ENCODE data around the gene FOXC1.

FOXC1 gene

DNA sequence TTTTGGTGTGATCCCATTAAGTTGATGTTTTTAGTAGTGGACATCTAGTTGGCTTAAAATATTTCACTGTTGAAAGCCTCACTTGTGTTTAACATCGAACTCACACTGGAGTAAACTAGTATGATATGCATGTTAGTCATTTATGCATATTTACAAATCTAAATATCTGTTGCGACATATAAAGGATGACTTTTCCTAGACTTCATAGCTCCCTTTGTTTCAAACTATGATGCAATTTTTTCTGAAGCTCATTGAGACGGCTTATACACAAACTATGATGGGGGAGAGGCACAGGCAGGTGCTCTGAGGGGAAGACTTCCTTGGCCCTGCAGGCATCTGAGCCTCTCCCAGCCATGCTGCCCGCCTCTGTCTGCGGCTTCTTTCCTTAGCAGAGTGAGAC lies 11.8 kb upstream of the FOXC1 start:
- peak; percentile 83 for ATAC-seq (ENCODE audit: low read depth)
- TF ChIP-seq, protein P1, sequence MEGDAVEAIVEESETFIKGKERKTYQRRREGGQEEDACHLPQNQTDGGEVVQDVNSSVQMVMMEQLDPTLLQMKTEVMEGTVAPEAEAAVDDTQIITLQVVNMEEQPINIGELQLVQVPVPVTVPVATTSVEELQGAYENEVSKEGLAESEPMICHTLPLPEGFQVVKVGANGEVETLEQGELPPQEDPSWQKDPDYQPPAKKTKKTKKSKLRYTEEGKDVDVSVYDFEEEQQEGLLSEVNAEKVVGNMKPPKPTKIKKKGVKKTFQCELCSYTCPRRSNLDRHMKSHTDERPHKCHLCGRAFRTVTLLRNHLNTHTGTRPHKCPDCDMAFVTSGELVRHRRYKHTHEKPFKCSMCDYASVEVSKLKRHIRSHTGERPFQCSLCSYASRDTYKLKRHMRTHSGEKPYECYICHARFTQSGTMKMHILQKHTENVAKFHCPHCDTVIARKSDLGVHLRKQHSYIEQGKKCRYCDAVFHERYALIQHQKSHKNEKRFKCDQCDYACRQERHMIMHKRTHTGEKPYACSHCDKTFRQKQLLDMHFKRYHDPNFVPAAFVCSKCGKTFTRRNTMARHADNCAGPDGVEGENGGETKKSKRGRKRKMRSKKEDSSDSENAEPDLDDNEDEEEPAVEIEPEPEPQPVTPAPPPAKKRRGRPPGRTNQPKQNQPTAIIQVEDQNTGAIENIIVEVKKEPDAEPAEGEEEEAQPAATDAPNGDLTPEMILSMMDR (IDR thresholded peaks at IDR 0.05; ENCODE audit: poor library complexity, severe bottlenecking): no peak
- Histone ChIP-seq H3K9me3 (ENCODE audit: severe bottlenecking) (no peaks in the 10 kb centered on the region), H3K4me1 (ENCODE audit: insufficient read depth, poor library complexity, severe bottlenecking) (peaks cover 4% of the 10 kb centered on the region), H3K27ac (ENCODE audit: poor library complexity, severe bottlenecking) (no peak overlapping the region), H3K36me3 (ENCODE audit: low read depth) (no peaks in the 10 kb centered on the region), H3K27me3 (ENCODE audit: insufficient read depth, poor library complexity, severe bottlenecking) (peaks cover 17% of the 10 kb centered on the region), H3K4me3 (ENCODE audit: severe bottlenecking) (no peak overlapping the region)
- DNase-seq (ENCODE audit: low spot score): no peak

DNA sequence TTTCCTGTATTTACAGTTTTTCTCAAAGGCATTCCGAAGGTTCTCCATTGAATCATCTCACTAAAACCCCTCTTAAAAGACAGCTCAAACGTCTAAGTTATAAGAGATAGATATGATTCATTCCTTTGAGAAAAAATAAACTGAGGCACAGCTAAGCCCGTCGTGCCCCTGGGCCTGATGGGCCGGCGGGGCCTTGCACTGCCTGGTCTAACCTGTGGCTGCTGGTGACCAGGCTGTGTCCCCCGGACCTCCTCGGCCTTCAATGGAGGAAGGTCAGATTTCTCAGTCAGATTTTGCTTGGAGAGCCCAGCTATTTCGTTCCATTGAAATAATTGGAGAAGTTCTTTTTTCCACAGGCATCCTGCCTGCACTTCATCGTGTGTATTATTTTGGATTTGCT lies 11.3 kb upstream of the FOXC1 start:
- TF ChIP-seq, protein P1 (IDR thresholded peaks at IDR 0.05; ENCODE audit: poor library complexity, severe bottlenecking): no peak
- Histone ChIP-seq H3K36me3 (ENCODE audit: low read depth) (no peaks in the 10 kb centered on the region), H3K9me3 (ENCODE audit: severe bottlenecking) (no peaks in the 10 kb centered on the region), H3K27me3 (ENCODE audit: insufficient read depth, poor library complexity, severe bottlenecking) (peaks cover 14% of the 10 kb centered on the region), H3K4me3 (ENCODE audit: severe bottlenecking) (no peak overlapping the region), H3K27ac (ENCODE audit: poor library complexity, severe bottlenecking) (no peak overlapping the region), H3K4me1 (ENCODE audit: insufficient read depth, poor library complexity, severe bottlenecking) (peaks cover 4% of the 10 kb centered on the region)
- no peak for ATAC-seq (ENCODE audit: low read depth)
- no peak for DNase-seq (ENCODE audit: low spot score)

DNA sequence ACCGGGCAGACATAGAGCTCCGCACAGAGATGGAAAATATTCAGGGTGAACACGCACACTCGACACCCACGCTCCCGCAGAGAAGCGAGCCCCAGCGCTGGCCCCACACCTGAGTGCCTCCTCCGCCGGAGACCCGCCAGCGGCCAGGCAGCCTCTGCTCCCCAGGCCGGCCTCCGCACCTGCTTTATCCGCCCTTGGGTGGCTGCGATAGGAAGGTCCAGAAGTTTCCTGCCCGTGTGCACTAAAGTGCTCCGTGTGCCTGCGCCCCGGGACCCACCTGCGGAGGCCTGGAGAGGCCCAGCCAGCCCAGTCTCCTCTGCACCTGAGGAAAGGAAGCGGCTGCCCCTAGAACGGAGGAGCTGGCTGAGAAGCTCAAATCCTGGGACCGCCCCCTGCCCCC lies 10.8 kb upstream of the FOXC1 start:
- Histone ChIP-seq H3K4me3 (ENCODE audit: severe bottlenecking) (no peak overlapping the region), H3K9me3 (ENCODE audit: severe bottlenecking) (no peaks in the 10 kb centered on the region), H3K27me3 (ENCODE audit: insufficient read depth, poor library complexity, severe bottlenecking) (peaks cover 11% of the 10 kb centered on the region), H3K27ac (ENCODE audit: poor library complexity, severe bottlenecking) (no peak overlapping the region), H3K36me3 (ENCODE audit: low read depth) (no peaks in the 10 kb centered on the region), H3K4me1 (ENCODE audit: insufficient read depth, poor library complexity, severe bottlenecking) (peaks cover 4% of the 10 kb centered on the region)
- ATAC-seq (ENCODE audit: low read depth) (no peak), DNase-seq (ENCODE audit: low spot score) (no peak)
- TF ChIP-seq, protein P1 (IDR thresholded peaks at IDR 0.05; ENCODE audit: poor library complexity, severe bottlenecking): no peak

DNA sequence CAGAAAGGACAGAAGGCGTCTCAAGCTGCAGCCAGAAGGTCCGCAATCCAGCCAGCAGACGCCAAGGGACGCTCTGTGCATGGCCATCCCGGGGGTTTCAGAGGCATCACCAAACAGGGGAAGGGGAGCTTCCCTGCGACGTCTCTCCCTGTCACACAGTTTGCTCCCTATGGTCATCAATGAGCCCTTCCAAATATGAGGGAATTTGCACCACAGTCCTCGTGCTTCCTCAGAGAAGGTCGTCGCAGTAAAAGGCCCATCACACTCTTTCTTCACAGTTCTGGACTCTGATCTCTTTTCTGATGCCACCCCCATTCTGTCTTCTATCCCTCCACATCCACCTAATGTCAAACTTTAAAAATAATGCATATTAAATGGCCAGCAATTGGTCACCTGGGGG lies 10.2 kb upstream of the FOXC1 start:
- Histone ChIP-seq H3K27me3 (ENCODE audit: insufficient read depth, poor library complexity, severe bottlenecking) (peaks cover 5% of the 10 kb centered on the region), H3K4me1 (ENCODE audit: insufficient read depth, poor library complexity, severe bottlenecking) (peaks cover 4% of the 10 kb centered on the region), H3K27ac (ENCODE audit: poor library complexity, severe bottlenecking) (no peak overlapping the region), H3K9me3 (ENCODE audit: severe bottlenecking) (no peaks in the 10 kb centered on the region), H3K4me3 (ENCODE audit: severe bottlenecking) (no peak overlapping the region), H3K36me3 (ENCODE audit: low read depth) (no peaks in the 10 kb centered on the region)
- ATAC-seq (ENCODE audit: low read depth) (no peak), DNase-seq (ENCODE audit: low spot score) (no peak)
- TF ChIP-seq, protein P1 (IDR thresholded peaks at IDR 0.05; ENCODE audit: poor library complexity, severe bottlenecking): no peak

DNA sequence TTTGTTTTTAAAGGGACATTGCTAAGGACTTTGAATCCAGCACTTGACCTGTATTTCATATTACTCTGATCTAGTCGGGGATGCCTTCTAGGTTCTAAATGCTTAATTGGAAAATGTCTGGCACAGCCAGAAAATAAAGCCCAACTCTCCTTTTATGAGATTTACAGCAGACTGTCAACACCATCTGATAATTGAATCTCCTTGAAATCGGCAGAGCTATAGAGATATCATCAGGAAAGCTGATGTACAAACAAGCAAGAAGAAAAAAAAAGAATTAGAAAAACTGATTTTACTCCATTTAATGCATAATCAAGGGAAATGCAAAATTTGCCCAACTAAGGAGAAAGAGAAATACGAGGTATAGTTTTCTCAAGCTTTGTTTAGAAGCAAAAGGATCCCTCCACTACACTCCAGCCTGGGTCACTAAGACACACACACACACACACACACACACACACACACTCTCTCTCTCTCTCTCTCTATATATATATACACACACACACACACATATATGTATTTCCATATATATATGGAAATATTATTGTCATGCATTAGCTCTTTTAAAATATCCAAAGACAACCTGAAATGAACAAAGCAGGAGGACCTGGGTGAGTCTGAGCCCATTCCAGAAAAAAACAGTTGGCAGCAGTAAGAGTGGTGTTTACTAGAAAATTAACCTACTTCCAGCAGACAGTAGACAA lies 9.5 kb upstream of the FOXC1 start:
- TF ChIP-seq, protein P1 (IDR thresholded peaks at IDR 0.05; ENCODE audit: poor library complexity, severe bottlenecking): no peak
- Histone ChIP-seq H3K36me3 (ENCODE audit: low read depth) (no peaks in the 10 kb centered on the region), H3K4me1 (ENCODE audit: insufficient read depth, poor library complexity, severe bottlenecking) (peaks cover 4% of the 10 kb centered on the region), H3K4me3 (ENCODE audit: severe bottlenecking) (no peak overlapping the region), H3K27me3 (ENCODE audit: insufficient read depth, poor library complexity, severe bottlenecking) (no peaks in the 10 kb centered on the region), H3K27ac (ENCODE audit: poor library complexity, severe bottlenecking) (no peak overlapping the region), H3K9me3 (ENCODE audit: severe bottlenecking) (no peaks in the 10 kb centered on the region)
- ATAC-seq (ENCODE audit: low read depth): no peak
- DNase-seq (ENCODE audit: low spot score): no peak
